ENCODE results near the gene IL18BP. TPM values are rescaled to one million over a fixed set of nuclear protein-coding genes. Genes with fewer than 3 reads are reported as not detected.

The IL18BP gene
- total and polyA plus RNA-seq, 9 of the 15 experiments (the other 6 are each of a cell fraction or from before 2014, with no cell fraction given): 0.34 to 9.4 (median 3.2) TPM

- no peak for ATAC-seq
- no peak overlapping the region for H2AFZ ChIP-seq (ENCODE audit: low read depth, low read length)
- 86% methylated on average over 3 of the region's 3 CpGs for WGBS (ENCODE audit: insufficient coverage, low coverage, missing lambda C conversion rate)
- H3K27ac ChIP-seq (ENCODE audit: extremely low read depth, low read depth, low read length): no peak overlapping the region
- ChIA-PET CTCF (ENCODE audit: low intra/inter-chr PET ratio) (no interaction called here), POLR2A (interaction anchor here (0.6 kb wide), 1 partner anchor 313 kb away, joined by 3 read pairs; no protein-coding TSS in a partner anchor)
- H3K9me3 ChIP-seq (replicated peaks; ENCODE audit: control insufficient read depth, insufficient read depth, low read depth, low read length): no peaks in the 10 kb centered on the region
- H3K9ac ChIP-seq (ENCODE audit: insufficient read depth in 1 of 2, low read depth in 2 of 2, low read length in 2 of 2): no peak overlapping the region
- no peak overlapping the region for H3K4me3 ChIP-seq
- intact Hi-C loops (cut with micrococcal nuclease): no loop called here
- H3K36me3 ChIP-seq (ENCODE audit: control insufficient read depth, insufficient read depth, low read length): peaks cover 60% of the 10 kb centered on the region
- no peaks in the 10 kb centered on the region for H3K4me1 ChIP-seq (replicated peaks in 1 of 2; ENCODE audit: control insufficient read depth in 2 of 2, insufficient read depth in 2 of 2, low read length in 2 of 2)
- no peaks in the 10 kb centered on the region for H3K79me2 ChIP-seq (ENCODE audit: control insufficient read depth, insufficient read depth, low read length)
- H3K9me1 ChIP-seq (ENCODE audit: control insufficient read depth, insufficient read depth, low read length): no peaks in the 10 kb centered on the region
- DNase-seq (ENCODE audit: extremely low read depth in 1 of 4, low spot score in 3 of 4): no peak
- in situ Hi-C loops (cut with MboI): no loop called here
- no peak overlapping the region for H3K4me2 ChIP-seq (ENCODE audit: insufficient read depth, low read length)
- no peak for FAIRE-seq
- BruUV-seq (replicated peaks): no TSS peak
- no peaks in the 10 kb centered on the region for H3K27me3 ChIP-seq (ENCODE audit: control insufficient read depth in 2 of 2, insufficient read depth in 2 of 2, low read length in 2 of 2)
- no peaks in the 10 kb centered on the region for H4K20me1 ChIP-seq (replicated peaks; ENCODE audit: control insufficient read depth, insufficient read depth, low read length)
- TF ChIP-seq ETV5 (CRISPR knock-in tag; IDR thresholded peaks at IDR 0.05; ENCODE audit: low read depth) (no peak), CC2D1A (IDR thresholded peaks at IDR 0.05) (no peak), POU5F1 (IDR thresholded peaks at IDR 0.05; ENCODE audit: borderline replicate concordance, low read depth, low read length, partially characterized antibody) (no peak), PRMT5 (CRISPR knock-in tag; IDR thresholded peaks at IDR 0.05) (no peak), NFATC3 (IDR thresholded peaks at IDR 0.05) (no peak), HIVEP1 (CRISPR knock-in tag; IDR thresholded peaks at IDR 0.05) (no peak), ZNF3 (CRISPR knock-in tag; IDR thresholded peaks at IDR 0.05) (no peak), ZNF79 (CRISPR knock-in tag; IDR thresholded peaks at IDR 0.05; ENCODE audit: low read depth) (no peak)
- TF ChIP-seq, protein P1, sequence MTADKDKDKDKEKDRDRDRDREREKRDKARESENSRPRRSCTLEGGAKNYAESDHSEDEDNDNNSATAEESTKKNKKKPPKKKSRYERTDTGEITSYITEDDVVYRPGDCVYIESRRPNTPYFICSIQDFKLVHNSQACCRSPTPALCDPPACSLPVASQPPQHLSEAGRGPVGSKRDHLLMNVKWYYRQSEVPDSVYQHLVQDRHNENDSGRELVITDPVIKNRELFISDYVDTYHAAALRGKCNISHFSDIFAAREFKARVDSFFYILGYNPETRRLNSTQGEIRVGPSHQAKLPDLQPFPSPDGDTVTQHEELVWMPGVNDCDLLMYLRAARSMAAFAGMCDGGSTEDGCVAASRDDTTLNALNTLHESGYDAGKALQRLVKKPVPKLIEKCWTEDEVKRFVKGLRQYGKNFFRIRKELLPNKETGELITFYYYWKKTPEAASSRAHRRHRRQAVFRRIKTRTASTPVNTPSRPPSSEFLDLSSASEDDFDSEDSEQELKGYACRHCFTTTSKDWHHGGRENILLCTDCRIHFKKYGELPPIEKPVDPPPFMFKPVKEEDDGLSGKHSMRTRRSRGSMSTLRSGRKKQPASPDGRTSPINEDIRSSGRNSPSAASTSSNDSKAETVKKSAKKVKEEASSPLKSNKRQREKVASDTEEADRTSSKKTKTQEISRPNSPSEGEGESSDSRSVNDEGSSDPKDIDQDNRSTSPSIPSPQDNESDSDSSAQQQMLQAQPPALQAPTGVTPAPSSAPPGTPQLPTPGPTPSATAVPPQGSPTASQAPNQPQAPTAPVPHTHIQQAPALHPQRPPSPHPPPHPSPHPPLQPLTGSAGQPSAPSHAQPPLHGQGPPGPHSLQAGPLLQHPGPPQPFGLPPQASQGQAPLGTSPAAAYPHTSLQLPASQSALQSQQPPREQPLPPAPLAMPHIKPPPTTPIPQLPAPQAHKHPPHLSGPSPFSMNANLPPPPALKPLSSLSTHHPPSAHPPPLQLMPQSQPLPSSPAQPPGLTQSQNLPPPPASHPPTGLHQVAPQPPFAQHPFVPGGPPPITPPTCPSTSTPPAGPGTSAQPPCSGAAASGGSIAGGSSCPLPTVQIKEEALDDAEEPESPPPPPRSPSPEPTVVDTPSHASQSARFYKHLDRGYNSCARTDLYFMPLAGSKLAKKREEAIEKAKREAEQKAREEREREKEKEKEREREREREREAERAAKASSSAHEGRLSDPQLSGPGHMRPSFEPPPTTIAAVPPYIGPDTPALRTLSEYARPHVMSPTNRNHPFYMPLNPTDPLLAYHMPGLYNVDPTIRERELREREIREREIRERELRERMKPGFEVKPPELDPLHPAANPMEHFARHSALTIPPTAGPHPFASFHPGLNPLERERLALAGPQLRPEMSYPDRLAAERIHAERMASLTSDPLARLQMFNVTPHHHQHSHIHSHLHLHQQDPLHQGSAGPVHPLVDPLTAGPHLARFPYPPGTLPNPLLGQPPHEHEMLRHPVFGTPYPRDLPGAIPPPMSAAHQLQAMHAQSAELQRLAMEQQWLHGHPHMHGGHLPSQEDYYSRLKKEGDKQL (CRISPR knock-in tag; IDR thresholded peaks at IDR 0.05; ENCODE audit: borderline replicate concordance): no peak
- TF ChIP-seq, protein P2, sequence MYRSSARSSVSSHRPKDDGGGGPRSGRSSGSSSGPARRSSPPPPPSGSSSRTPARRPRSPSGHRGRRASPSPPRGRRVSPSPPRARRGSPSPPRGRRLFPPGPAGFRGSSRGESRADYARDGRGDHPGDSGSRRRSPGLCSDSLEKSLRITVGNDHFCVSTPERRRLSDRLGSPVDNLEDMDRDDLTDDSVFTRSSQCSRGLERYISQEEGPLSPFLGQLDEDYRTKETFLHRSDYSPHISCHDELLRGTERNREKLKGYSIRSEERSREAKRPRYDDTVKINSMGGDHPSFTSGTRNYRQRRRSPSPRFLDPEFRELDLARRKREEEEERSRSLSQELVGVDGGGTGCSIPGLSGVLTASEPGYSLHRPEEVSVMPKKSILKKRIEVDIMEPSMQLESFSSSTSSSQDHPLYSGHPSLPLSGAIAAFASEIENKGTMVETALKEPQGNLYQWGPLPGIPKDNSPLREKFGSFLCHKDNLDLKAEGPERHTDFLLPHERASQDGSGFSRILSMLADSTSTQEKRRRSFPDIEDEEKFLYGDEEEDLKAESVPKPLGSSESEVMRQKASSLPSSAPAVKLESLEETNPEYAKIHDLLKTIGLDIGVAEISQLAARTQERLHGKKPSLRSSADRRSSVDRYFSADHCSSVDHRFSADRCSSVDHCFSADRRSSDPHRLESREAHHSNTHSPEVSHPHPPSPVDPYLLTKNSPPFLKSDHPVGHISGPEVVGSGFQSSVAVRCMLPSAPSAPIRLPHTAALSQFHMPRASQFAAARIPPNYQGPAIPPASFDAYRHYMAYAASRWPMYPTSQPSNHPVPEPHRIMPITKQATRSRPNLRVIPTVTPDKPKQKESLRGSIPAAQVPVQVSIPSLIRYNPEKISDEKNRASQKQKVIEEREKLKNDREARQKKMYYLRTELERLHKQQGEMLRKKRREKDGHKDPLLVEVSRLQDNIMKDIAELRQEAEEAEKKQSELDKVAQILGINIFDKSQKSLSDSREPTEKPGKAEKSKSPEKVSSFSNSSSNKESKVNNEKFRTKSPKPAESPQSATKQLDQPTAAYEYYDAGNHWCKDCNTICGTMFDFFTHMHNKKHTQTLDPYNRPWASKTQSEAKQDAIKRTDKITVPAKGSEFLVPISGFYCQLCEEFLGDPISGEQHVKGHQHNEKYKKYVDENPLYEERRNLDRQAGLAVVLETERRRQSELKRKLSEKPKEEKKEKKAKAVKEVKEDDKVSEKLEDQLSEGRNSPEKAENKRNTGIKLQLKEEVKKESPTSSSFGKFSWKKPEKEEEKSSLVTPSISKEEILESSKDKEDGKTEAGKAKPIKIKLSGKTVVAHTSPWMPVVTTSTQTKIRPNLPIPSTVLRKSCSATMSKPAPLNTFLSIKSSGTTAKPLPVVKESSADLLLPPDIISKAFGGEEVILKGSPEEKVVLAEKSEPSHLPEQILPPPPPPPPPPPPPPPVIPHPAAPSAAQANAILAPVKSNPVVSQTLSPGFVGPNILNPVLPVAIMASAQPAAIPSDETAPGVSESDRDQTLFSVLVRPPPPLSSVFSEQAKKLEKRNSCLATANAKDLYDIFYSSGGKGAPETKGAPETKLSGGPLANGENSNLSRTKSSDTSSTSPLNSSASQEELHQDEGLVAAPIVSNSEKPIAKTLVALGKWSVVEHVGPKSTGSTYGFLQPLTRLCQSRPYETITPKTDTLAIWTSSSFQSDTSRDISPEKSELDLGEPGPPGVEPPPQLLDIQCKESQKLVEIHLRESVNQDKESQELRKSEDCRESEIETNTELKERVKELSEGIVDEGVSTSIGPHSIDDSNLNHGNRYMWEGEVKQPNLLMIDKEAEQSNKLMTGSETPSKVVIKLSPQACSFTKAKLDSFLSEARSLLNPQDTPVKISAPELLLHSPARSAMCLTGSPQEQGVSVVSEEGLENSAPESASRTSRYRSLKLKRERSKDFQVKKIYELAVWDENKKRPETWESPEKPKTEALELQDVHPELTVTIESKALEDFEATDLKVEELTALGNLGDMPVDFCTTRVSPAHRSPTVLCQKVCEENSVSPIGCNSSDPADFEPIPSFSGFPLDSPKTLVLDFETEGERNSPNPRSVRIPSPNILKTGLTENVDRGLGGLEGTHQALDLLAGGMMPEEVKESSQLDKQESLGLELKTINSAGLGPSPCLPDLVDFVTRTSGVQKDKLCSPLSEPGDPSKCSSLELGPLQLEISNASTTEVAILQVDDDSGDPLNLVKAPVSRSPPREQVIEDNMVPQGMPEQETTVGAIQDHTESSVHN (IDR thresholded peaks at IDR 0.05; ENCODE audit: borderline replicate concordance in 1 of 2, low read depth in 1 of 2): no peak
These were observed 10.7 kb upstream of the IL18BP start for GRCh38 chr11:71988050-71988449.
